Ishikawa (cell line): ENCODE results near the gene CPNE2.

ENCODE experiments used
- EP300 ChIP-seq: IDR thresholded peaks from 2 replicates; pipeline ENCODE4 v1.6.1; 2012; ENCODE audit warnings: borderline replicate concordance
- TCF12 ChIP-seq: IDR thresholded peaks from 2 replicates; pipeline ENCODE4 v1.6.1; 2012; ENCODE audit warnings: low read depth
- TF ChIP-seq, protein P1 (sequence below): IDR thresholded peaks from 2 replicates; pipeline ENCODE4 v1.6.1; 2012

DNA sequence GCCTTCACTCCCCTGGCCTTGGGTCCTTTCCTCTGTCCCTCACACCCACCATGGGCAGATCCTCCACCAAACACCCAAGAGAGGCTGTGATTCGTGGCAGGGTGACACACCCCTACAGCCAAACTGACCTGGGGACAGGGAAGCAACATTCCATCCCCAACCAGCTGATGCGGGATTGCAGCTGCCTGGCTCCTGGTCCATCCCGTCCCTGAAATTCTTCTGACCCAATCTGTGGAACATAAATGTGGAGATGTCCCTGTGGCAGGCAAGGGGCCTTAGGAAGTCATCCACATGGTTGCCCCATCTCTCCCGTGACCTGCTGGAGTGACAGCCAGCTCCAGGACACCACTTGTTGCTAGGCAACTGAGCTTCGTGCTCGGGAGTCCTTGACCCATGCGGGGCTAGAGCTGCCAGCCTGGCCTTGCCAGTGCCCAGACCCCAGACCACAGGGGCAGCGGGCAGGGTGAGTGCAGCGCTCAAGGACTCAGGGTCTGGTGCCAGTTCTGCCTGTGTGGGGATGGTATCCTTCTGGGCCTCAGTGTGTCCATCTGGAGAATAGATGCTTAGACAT, 34.0 kb upstream of the CPNE2 start:
- TF ChIP-seq, protein P1, sequence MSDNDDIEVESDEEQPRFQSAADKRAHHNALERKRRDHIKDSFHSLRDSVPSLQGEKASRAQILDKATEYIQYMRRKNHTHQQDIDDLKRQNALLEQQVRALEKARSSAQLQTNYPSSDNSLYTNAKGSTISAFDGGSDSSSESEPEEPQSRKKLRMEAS, result no peak
- TF ChIP-seq TCF12, result no peak
- no peak for TF ChIP-seq EP300
